ENCODE data around the gene SLC39A11.
"Not testable (repeated sequence)": the region's sequence is repeated elsewhere in the genome, so short reads cannot be mapped to it uniquely, and the experiment has no call there.

SLC39A11 gene

DNA sequence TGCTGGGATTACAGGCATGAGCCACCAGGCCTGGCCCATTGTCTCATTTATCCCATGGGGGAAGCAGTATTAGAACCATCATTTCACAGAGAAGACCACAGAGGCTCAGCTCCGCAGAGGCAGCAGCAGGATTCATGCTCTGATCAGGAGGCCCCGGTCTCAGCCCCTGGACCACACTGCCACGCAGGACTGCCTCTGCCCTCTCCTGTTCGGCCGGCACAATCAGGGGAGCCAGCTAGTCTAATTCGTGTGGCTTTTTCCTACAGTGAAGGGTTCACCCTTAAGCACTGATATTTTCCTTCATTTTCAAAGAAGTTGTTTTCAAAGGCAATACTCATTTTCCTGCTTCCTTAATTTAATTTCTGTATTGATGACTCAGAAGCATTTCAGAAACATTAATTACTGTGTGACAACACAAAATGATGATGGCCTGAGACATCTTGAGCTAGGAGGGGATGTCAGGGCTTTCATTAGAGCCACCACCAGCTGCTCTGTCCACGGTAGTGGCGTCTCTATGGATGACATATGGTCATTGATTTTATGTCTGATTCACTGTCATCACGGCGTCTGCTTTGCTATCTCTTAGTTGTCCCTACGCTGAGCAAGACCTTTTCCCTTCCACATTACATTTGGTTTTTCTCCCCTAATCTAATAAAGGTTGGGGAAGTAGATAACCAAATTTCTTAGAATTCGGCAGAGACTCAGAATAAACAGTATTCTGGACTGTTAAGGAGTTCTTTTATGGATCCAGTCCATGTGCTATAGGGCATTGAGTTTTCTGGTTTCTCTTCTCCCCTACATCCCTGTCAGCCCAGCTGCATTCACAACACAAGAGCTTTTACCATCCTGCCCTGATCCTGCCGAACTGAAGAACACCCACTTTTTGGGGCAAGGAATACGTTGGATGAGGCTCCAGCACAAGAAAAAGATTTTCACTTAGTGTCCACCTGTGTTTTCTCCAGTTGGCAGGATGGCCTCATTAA lies 314.0 kb downstream of the SLC39A11 start:
- Histone ChIP-seq H3K27me3 (ENCODE audit: insufficient read depth, low read length) (no peaks in the 10 kb centered on the region), H2AFZ (ENCODE audit: low read depth, low read length) (no peak overlapping the region), H3K36me3 (ENCODE audit: insufficient read depth, low read length) (no peaks in the 10 kb centered on the region)

DNA sequence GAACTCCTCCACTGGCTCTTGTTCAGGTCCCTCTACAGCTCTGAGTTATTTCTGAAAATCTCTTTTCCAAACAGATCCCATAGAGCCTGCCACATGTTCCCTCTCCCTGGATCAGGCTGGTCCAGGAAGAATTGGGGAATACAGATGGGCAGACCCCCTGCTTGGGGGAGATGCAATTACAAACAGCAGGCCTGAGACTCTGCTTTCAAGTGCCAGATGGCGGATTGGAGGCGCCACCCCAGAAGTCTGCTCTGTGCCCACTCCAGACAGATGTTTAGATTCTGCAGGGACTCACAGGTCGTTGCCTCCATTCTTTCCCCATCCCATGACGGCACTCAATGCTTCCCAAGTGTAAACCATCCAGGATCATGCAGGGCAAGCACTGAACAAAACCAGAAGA lies 316.6 kb downstream of the SLC39A11 start:
- H2AFZ ChIP-seq (ENCODE audit: low read depth, low read length): no peak overlapping the region
- H3K4me1 ChIP-seq (ENCODE audit: insufficient read depth, low read length): no peaks in the 10 kb centered on the region
- no peak overlapping the region for H3K4me3 ChIP-seq (ENCODE audit: low read length)
- no peaks in the 10 kb centered on the region for H3K36me3 ChIP-seq (ENCODE audit: insufficient read depth, low read length)
- H3K27me3 ChIP-seq (ENCODE audit: insufficient read depth, low read length): no peaks in the 10 kb centered on the region
- H3K9me3 ChIP-seq (ENCODE audit: low read length): peaks cover 2% of the 10 kb centered on the region

More for the DNA sequence above, 314.0 kb downstream of the SLC39A11 start:
- no peak overlapping the region for H3K4me3 ChIP-seq (ENCODE audit: low read length)
- no peaks in the 10 kb centered on the region for H3K4me1 ChIP-seq (ENCODE audit: insufficient read depth, low read length)
- peaks cover 2% of the 10 kb centered on the region for H3K9me3 ChIP-seq (ENCODE audit: low read length)

DNA sequence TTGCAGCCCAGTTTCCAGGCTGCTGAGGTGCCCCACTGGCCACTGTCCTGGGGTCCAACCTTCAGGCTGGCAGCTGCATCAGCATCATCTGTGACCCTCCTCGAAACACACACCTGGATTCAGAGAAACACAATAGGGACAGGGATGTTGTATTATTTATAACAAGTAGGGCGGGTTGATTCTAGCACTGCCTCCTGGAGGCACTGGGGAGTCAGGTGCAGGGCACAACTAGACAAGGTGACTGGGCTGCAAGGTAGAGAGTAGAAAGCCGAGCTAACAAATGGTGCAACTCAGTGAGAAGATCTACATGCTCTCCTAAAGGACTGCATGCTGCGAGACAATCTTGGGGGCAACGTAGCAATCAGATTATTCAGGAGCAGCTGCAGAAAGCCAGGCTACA lies 317.3 kb downstream of the SLC39A11 start:
- no peak overlapping the region for H3K4me3 ChIP-seq (ENCODE audit: low read length)
- H3K36me3 ChIP-seq (ENCODE audit: insufficient read depth, low read length): no peaks in the 10 kb centered on the region
- H3K9me3 ChIP-seq (ENCODE audit: low read length): peaks cover 3% of the 10 kb centered on the region
- no peaks in the 10 kb centered on the region for H3K4me1 ChIP-seq (ENCODE audit: insufficient read depth, low read length)
- no peak overlapping the region for H2AFZ ChIP-seq (ENCODE audit: low read depth, low read length)
- no peaks in the 10 kb centered on the region for H3K27me3 ChIP-seq (ENCODE audit: insufficient read depth, low read length)

DNA sequence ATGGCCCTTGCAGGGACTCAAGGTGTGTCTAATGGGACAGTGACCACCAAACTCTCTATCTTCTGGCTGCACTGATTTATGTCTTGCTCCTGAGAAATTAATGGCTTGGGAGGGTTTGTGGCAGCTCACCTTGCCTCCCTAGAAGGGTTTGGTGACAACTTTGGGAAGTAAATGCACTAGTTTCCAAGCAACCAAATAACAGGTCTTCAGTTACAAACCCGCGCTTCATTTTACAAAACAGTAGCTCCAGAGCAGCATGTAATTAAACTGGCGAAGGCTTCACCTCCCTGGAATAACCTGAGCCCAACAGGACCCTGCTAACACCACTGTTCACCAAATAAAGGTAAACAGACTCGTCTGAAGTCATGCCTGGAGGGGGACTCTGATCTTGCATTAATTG lies 318.3 kb downstream of the SLC39A11 start:
- H3K4me3 ChIP-seq (ENCODE audit: low read length): no peak overlapping the region
- peaks cover 4% of the 10 kb centered on the region for H3K9me3 ChIP-seq (ENCODE audit: low read length)
- H3K36me3 ChIP-seq (ENCODE audit: insufficient read depth, low read length): no peaks in the 10 kb centered on the region
- no peaks in the 10 kb centered on the region for H3K4me1 ChIP-seq (ENCODE audit: insufficient read depth, low read length)
- H3K27me3 ChIP-seq (ENCODE audit: insufficient read depth, low read length): no peaks in the 10 kb centered on the region
- no peak overlapping the region for H2AFZ ChIP-seq (ENCODE audit: low read depth, low read length)

DNA sequence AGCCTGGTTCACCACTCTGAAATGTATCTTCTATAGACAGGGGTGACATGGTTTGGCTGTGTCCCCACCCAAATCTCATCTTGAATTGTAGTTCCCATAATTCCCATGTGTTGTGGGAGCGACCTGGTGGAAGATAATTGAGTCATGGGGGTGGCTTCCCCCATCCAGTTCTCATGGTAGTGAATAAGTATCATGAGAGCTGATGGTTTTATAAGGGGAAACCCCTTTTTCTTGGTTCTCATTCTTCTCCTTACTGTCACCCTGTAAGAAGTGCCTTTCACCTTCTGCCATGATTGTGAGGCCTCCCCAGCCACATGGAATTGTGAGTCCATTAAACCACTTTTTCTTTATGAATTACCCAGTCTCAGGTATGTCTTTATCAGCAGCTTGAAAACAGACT lies 319.3 kb downstream of the SLC39A11 start:
- H3K4me3 ChIP-seq (ENCODE audit: low read length); H2AFZ ChIP-seq (ENCODE audit: low read depth, low read length); H3K36me3 ChIP-seq (ENCODE audit: insufficient read depth, low read length); H3K9me3 ChIP-seq (ENCODE audit: low read length); H3K4me1 ChIP-seq (ENCODE audit: insufficient read depth, low read length); H3K27me3 ChIP-seq (ENCODE audit: insufficient read depth, low read length): not testable (repeated sequence)

DNA sequence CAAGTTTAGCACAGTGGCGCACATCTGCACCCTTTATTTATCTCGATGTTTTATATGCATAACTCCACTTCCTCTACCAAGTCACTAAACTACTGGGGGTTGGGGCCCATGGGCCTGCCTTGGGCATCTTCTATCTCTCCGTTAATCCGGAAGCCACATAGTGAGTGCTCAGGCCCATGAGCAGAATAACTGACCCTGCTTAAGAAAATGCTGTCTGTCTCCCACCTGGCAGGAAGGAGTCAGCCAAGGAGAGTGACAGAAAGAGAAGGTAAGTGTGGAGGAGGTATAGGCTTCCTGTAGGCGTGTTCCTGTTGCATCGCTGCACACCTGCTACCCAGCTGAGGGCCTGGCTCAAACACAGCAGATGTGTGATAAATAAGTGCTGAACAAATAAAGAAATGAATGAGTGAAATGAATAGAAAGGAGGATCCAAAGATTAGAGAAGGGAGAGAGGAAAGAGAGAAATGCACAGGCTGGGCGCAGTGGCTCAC lies 320.1 kb downstream of the SLC39A11 start:
- no peak overlapping the region for H2AFZ ChIP-seq (ENCODE audit: low read depth, low read length)
- H3K9me3 ChIP-seq (ENCODE audit: low read length): peaks cover 9% of the 10 kb centered on the region
- H3K27me3 ChIP-seq (ENCODE audit: insufficient read depth, low read length): no peaks in the 10 kb centered on the region
- no peaks in the 10 kb centered on the region for H3K4me1 ChIP-seq (ENCODE audit: insufficient read depth, low read length)
- H3K36me3 ChIP-seq (ENCODE audit: insufficient read depth, low read length): no peaks in the 10 kb centered on the region
- H3K4me3 ChIP-seq (ENCODE audit: low read length): no peak overlapping the region

DNA sequence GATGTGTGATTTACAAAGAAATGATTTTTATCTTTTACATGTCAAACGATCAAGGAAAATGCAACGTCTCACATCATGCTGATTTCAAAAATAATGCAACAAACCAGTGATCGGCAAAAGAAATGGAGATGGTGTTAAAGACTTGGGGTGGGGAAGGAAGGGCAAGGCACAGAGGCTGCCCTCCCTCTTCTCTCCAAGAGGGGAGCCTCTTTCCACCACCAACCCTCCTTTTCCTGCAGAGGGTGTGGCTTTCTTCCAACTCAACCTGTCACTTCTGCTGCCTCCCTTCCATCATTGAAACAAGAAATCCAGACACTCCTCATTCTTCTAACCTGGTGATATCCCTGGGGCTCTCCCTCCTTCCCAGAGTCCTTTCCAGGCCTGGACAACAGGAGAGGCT lies 320.8 kb downstream of the SLC39A11 start:
- H3K9me3 ChIP-seq (ENCODE audit: low read length): peaks cover 11% of the 10 kb centered on the region
- no peaks in the 10 kb centered on the region for H3K27me3 ChIP-seq (ENCODE audit: insufficient read depth, low read length)
- H3K36me3 ChIP-seq (ENCODE audit: insufficient read depth, low read length): no peaks in the 10 kb centered on the region
- H3K4me1 ChIP-seq (ENCODE audit: insufficient read depth, low read length): no peaks in the 10 kb centered on the region
- no peak overlapping the region for H3K4me3 ChIP-seq (ENCODE audit: low read length)
- no peak overlapping the region for H2AFZ ChIP-seq (ENCODE audit: low read depth, low read length)

DNA sequence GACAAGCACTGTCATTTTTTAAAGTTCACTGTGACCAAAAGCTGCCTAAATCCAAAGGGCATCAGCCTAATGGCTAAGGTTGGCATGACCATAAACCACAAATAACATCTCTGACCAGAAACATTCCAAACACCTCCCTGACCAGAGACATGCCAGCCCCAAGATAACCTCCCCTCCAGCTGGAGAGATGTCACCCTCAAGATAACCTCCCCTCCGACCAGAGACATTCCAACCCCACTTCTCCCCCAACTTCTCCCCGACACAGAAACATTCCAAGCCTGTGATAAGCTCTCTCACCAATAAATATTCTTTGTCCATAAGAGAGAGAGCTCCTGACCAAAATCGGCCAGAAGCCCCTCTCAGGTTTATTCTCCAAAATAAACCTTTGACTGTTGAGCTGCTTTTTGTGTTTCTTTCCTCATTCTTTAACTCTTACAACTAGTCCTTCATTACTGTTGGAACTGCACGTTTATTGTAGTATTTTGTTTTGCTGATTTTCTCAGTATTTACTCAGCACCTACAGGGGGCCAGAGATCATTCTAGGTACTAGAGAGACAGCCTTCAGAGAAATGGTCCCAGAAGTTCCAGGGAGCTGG lies 325.6 kb downstream of the SLC39A11 start:
- no peak overlapping the region for H3K4me3 ChIP-seq (ENCODE audit: low read length)
- H3K9me3 ChIP-seq (ENCODE audit: low read length): peaks cover 9% of the 10 kb centered on the region
- no peaks in the 10 kb centered on the region for H3K27me3 ChIP-seq (ENCODE audit: insufficient read depth, low read length)
- H3K4me1 ChIP-seq (ENCODE audit: insufficient read depth, low read length): peaks cover 7% of the 10 kb centered on the region
- H2AFZ ChIP-seq (ENCODE audit: low read depth, low read length): no peak overlapping the region
- H3K36me3 ChIP-seq (ENCODE audit: insufficient read depth, low read length): no peaks in the 10 kb centered on the region

DNA sequence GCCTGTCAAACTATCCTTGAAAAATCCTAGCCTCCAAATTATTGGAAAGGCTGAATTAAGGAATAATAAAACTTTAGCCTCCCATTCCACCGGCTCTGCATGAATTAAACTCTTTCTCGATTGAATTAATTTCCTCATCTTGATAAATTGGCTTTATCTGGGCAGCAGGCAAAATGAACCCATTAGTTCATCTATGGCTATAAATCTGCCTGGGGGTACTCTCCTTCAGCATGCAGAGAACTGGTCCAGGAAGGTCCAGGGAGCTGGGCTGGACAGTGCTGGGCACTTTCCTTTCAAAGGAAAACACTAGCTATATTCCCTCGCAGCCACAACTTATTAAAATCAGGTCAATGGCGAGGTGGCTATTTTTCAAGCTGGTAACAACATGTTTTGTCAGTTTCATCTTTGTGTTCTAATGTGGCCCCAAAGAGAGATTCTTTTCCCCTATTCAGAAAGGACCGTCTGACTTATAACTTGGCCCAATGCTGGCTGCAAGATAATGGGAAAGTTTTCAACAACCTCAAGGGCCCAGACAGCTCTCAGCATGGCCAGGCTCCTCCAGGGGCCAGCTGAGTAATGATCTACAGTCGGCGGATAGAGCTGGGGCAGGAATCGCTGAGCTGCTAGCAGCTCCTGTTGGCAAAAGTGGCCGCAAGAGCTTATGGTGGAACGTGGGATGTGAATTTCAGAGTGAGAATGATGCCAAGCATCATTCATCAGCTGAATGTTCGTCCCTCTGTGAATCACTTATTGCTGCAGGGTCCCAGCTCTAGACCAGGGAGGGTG lies 326.9 kb downstream of the SLC39A11 start:
- peaks cover 12% of the 10 kb centered on the region for H3K4me1 ChIP-seq (ENCODE audit: insufficient read depth, low read length)
- H3K4me3 ChIP-seq (ENCODE audit: low read length): no peak overlapping the region
- H3K27me3 ChIP-seq (ENCODE audit: insufficient read depth, low read length): no peaks in the 10 kb centered on the region
- H3K36me3 ChIP-seq (ENCODE audit: insufficient read depth, low read length): no peaks in the 10 kb centered on the region
- H3K9me3 ChIP-seq (ENCODE audit: low read length): peaks cover 9% of the 10 kb centered on the region
- H2AFZ ChIP-seq (ENCODE audit: low read depth, low read length): no peak overlapping the region

DNA sequence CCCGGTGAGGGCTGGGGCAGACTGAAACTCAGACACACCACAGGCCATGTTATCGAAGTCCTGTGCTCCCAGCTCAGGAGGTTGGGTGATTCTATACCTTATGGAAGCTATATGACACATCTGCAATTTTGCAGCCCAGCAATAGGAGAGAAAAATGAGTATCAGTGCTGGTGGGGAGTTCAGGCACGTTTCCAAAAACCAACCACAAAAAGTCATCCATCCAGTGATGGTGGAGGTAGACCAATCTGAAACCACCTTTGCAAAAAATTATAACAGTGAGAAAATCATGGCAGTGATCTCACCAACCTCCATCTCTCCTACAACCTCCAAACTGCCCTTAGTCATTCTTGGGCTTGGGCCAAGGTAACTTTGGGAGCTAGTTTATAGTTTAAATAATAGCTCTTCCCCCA lies 327.9 kb downstream of the SLC39A11 start:
- Histone ChIP-seq H3K36me3 (ENCODE audit: insufficient read depth, low read length) (no peaks in the 10 kb centered on the region), H3K4me3 (ENCODE audit: low read length) (no peak overlapping the region), H3K4me1 (ENCODE audit: insufficient read depth, low read length) (peaks cover 12% of the 10 kb centered on the region), H2AFZ (ENCODE audit: low read depth, low read length) (no peak overlapping the region), H3K9me3 (ENCODE audit: low read length) (peaks cover 7% of the 10 kb centered on the region), H3K27me3 (ENCODE audit: insufficient read depth, low read length) (no peaks in the 10 kb centered on the region)

DNA sequence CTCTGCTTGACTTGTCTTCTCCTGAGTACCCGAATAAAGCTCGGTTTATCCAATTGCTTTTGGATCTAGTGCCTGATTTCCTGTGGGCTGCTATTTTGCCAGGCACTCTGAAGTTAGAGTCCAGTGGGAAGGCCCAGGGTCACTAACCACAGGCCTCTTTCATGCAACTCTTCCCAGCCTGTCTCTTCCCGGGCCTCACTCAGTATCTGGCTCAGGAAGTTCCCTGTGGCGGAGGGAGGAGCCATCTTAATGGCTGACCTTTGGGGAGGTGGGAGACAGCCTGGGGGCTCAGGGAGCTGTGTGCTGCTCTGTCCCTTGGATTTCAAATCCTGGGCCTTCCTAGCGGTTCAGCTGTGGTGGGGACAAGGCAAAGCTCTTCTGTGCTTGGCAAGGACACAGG lies 328.5 kb downstream of the SLC39A11 start:
- no peak overlapping the region for H2AFZ ChIP-seq (ENCODE audit: low read depth, low read length)
- no peak overlapping the region for H3K4me3 ChIP-seq (ENCODE audit: low read length)
- no peaks in the 10 kb centered on the region for H3K27me3 ChIP-seq (ENCODE audit: insufficient read depth, low read length)
- no peaks in the 10 kb centered on the region for H3K36me3 ChIP-seq (ENCODE audit: insufficient read depth, low read length)
- peaks cover 17% of the 10 kb centered on the region for H3K4me1 ChIP-seq (ENCODE audit: insufficient read depth, low read length)
- H3K9me3 ChIP-seq (ENCODE audit: low read length): peaks cover 7% of the 10 kb centered on the region

DNA sequence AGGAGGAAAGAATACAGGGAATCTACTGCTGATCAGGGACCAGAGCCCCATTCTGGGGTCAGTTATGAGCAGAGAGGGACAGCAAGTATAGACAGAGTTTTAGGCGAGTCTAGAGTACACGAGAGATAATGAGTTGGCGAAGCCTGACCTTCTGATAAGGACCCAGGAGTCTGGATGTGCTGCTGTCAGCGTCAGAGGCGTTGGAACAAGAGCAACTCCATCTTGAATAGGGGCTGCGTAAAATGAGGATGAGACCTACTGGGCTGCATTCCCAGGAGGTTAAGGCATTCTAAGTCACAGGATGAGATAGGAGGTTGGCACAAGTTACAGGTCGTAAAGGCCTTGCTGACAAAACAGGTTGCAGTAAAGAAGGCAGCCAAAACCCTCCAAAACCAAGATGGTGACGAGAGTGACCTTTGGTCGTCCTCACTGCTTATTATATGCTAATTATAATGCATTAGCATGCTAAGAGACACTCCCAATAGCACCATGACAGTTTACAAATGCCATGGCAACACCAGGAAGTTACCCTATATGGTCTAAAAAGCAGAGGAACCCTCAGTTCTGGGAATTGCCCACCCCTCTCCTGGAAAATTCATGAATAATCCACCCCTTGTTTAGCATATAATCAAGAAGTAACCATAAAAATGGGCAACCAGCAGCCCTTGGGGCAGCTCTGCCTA lies 330.5 kb downstream of the SLC39A11 start:
- not testable (repeated sequence) for H3K9me3 ChIP-seq (ENCODE audit: low read length); H3K27me3 ChIP-seq (ENCODE audit: insufficient read depth, low read length); H3K36me3 ChIP-seq (ENCODE audit: insufficient read depth, low read length); H3K4me3 ChIP-seq (ENCODE audit: low read length); H2AFZ ChIP-seq (ENCODE audit: low read depth, low read length)
- peaks cover 17% of the 10 kb centered on the region for H3K4me1 ChIP-seq (ENCODE audit: insufficient read depth, low read length)

Data from neuron (in vitro differentiated cells).